Colonic mucosa (tissue), 4 donors: ENCODE data around the gene MRPS18B. TPM values are rescaled to one million over a fixed set of nuclear protein-coding genes. Genes with fewer than 3 reads are reported as not detected.
A peak's percentile ranks its signal among the peaks of the same experiment; 100 is the strongest.

Experiments
- DNase-seq: peaks from one replicate; pipeline ENCODE4 v3.0.0-alpha.2; 2020
- H3K27ac ChIP-seq: fragments of 200-600 bp; one replicate; pipeline ENCODE4 v1.8.0; 2021
- H3K27me3 ChIP-seq: fragments of 200-600 bp; one replicate; pipeline ENCODE4 v1.8.0; 2021
- H3K36me3 ChIP-seq: fragments of 200-600 bp; one replicate; pipeline ENCODE4 v1.8.0; 2021
- H3K4me1 ChIP-seq: fragments of 200-600 bp; one replicate; pipeline ENCODE4 v1.8.0; 2021; ENCODE audit warnings: mild to moderate bottlenecking
- H3K4me3 ChIP-seq: fragments of 200-600 bp; one replicate; pipeline ENCODE4 v1.8.0; 2021
- H3K9ac ChIP-seq, 2 donors: one replicate each; pipeline ENCODE4 v1.7.0; 2013; ENCODE audit warnings: control low read depth in 2 of 2, low read depth in 2 of 2, low read length in 2 of 2
- H3K9me3 ChIP-seq: fragments of 200-600 bp; one replicate; pipeline ENCODE4 v1.8.0; 2021
- intact Hi-C: fragments of 100-400 bp; cut with DNase I; formaldehyde crosslinking; loops from one replicate; pipeline ENCODE4 v1.14.1; 2022
- total RNA-seq, 2 donors: library from RNA; stranded (reverse); fragmentation: NEBNext Ultra II Directional in 1 of 2; extraction: Animal tissue kit (Norgen Biotek cat#: 25700) in 1 of 2; gene quantifications; one replicate each; pipeline ENCODE4 v1.2.1, GENCODE V29; 2021
- TF ChIP-seq, protein P1 (sequence below): fragments of 200-600 bp; IDR thresholded peaks from one replicate; pipeline ENCODE4 v1.8.0; 2022; ENCODE audit warnings: antibody characterized with exemption, mild to moderate bottlenecking
- donor health status: healthy.
- donor health status: DM: no; HTN: no; CAD: no.
- donor health status: DM: no; HTN: no; CAD: no.

The MRPS18B gene
- total RNA-seq, 2 donors from 2014 or later, result 63.6 to 70.3 TPM

GRCh38 chr6:30626484-30627366 is 9.1 kb downstream of the MRPS18B start, which contains the start of gene ATAT1:
ATAT1 (plus strand) TSS chr6:30626874.
- Histone ChIP-seq H3K27me3 (no peaks in the 10 kb centered on the region), H3K4me1 (peaks cover 9% of the 10 kb centered on the region), H3K9me3 (no peaks in the 10 kb centered on the region), H3K36me3 (peaks cover 21% of the 10 kb centered on the region), H3K9ac (peak within 1 kb of the TSS; percentile 84 to 89), H3K27ac (peak within 1 kb of the TSS; percentile 80), H3K4me3 (peak within 1 kb of the TSS; percentile 58)
- intact Hi-C loops, result loop anchor here (2.0 kb wide), 1 partner anchor 46 kb away; the partner anchor contains the start of gene DHX16
- TF ChIP-seq, protein P1, sequence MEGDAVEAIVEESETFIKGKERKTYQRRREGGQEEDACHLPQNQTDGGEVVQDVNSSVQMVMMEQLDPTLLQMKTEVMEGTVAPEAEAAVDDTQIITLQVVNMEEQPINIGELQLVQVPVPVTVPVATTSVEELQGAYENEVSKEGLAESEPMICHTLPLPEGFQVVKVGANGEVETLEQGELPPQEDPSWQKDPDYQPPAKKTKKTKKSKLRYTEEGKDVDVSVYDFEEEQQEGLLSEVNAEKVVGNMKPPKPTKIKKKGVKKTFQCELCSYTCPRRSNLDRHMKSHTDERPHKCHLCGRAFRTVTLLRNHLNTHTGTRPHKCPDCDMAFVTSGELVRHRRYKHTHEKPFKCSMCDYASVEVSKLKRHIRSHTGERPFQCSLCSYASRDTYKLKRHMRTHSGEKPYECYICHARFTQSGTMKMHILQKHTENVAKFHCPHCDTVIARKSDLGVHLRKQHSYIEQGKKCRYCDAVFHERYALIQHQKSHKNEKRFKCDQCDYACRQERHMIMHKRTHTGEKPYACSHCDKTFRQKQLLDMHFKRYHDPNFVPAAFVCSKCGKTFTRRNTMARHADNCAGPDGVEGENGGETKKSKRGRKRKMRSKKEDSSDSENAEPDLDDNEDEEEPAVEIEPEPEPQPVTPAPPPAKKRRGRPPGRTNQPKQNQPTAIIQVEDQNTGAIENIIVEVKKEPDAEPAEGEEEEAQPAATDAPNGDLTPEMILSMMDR, result no peak
- peak; percentile 96 for DNase-seq

DNA sequence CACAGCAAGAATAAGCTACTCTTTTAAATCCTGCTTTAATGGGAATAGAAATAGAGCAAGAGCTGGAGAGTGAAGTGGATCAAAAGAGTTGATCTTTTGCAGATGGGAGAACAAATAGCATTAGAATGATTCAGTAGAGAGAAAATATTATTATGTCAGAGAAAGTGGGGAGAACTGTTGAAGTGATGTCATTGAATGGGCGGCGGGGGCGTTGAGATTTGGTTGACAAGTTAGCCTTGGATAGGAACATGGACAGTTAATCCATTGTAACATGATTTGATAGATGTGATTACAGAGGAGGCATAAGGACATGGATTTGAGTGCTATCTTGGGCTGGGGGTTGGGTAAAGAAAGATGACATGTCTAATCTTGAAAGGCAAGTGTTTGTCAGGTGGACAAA is 18.2 kb downstream of the MRPS18B start:
- DNase-seq, result no peak
- Histone ChIP-seq H3K27me3 (no peaks in the 10 kb centered on the region), H3K9me3 (no peaks in the 10 kb centered on the region), H3K27ac (no peak overlapping the region), H3K4me1 (no peaks in the 10 kb centered on the region), H3K9ac (no peak overlapping the region), H3K4me3 (no peak overlapping the region), H3K36me3 (no peaks in the 10 kb centered on the region)
- TF ChIP-seq, protein P1, result no peak
- intact Hi-C loops, result no loop called here

GRCh38 chr6:30640481-30640880 is 22.8 kb downstream of the MRPS18B start:
- Histone ChIP-seq H3K9ac (no peak overlapping the region), H3K36me3 (peaks cover 4% of the 10 kb centered on the region), H3K27me3 (no peaks in the 10 kb centered on the region), H3K4me1 (peaks cover 6% of the 10 kb centered on the region), H3K4me3 (no peak overlapping the region), H3K9me3 (no peaks in the 10 kb centered on the region), H3K27ac (no peak overlapping the region)
- intact Hi-C loops, result no loop called here
- DNase-seq, result no peak
- TF ChIP-seq, protein P1, result no peak

GRCh38 chr6:30641048-30641447 is 23.4 kb downstream of the MRPS18B start:
- no peak for DNase-seq
- Histone ChIP-seq H3K9ac (no peak overlapping the region), H3K36me3 (peaks cover 4% of the 10 kb centered on the region), H3K9me3 (no peaks in the 10 kb centered on the region), H3K4me1 (peaks cover 6% of the 10 kb centered on the region), H3K4me3 (no peak overlapping the region), H3K27me3 (no peaks in the 10 kb centered on the region), H3K27ac (no peak overlapping the region)
- TF ChIP-seq, protein P1, result no peak
- intact Hi-C loops, result no loop called here

DNA sequence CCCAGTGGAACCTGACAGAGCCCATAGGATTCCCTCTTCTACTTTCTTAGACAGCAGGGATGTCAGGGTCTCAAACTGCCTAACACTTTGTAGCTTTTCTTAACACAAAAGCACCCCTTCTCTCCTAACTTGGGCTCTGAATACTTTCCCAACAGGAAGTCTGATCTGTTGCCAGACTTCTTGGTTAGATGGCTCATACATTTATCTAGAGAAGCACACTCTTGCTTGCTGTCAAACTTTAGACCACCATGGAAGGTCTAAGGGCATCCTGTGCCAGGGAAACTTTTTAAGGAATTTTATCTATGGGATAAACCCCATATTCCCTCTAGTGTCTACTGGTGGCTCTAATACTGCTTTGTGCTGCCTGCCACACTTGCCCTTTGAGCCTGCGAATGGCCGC is 26.0 kb downstream of the MRPS18B start:
- H3K4me3 ChIP-seq, result no peak overlapping the region
- intact Hi-C loops, result no loop called here
- peaks cover 4% of the 10 kb centered on the region for H3K36me3 ChIP-seq
- no peaks in the 10 kb centered on the region for H3K9me3 ChIP-seq
- no peak overlapping the region for H3K9ac ChIP-seq
- H3K27ac ChIP-seq, result no peak overlapping the region
- no peaks in the 10 kb centered on the region for H3K27me3 ChIP-seq
- DNase-seq, result no peak
- H3K4me1 ChIP-seq, result peaks cover 6% of the 10 kb centered on the region
- TF ChIP-seq, protein P1, result no peak
